Activated CD4-positive, alpha-beta memory T cell treated with anti-CD3 and anti-CD28 coated beads, Interleukin-2, amount 10 ng/mL, durations not matched to agents 7 days and 5 days (primary cell): ENCODE data around the gene EIF4G2. TPM values are rescaled to one million over a fixed set of nuclear protein-coding genes. Genes with fewer than 3 reads are reported as not detected.
A peak's percentile ranks its signal among the peaks of the same experiment; 100 is the strongest.

ENCODE experiments used
- CTCF ChIA-PET: fragments of 350-600 bp; sonication (Branson Sonifier 250); formaldehyde crosslinking; loops from one replicate; lab custom pipeline; 2021; ENCODE audit warnings: antibody characterized with exemption, inconsistent platforms; lab: Charles Lee
- POLR2A ChIA-PET: fragments of 350-600 bp; sonication (Branson Sonifier 250); formaldehyde crosslinking; loops from one replicate; lab custom pipeline; 2021; ENCODE audit warnings: antibody characterized with exemption; lab: Charles Lee
- DNase-seq: peaks from one replicate; pipeline ENCODE4 v3.0.0-alpha.2; 2020
- H3K27ac Mint-ChIP-seq: one replicate; pipeline ENCODE4 v1.8.0; 2021; ENCODE audit warnings: mild to moderate bottlenecking, mixed read lengths
- H3K27me3 Mint-ChIP-seq: one replicate; pipeline ENCODE4 v1.8.0; 2021; ENCODE audit warnings: mixed read lengths
- H3K36me3 Mint-ChIP-seq: one replicate; pipeline ENCODE4 v1.8.0; 2021; ENCODE audit warnings: low read depth, mixed read lengths
- H3K4me1 Mint-ChIP-seq: one replicate; pipeline ENCODE4 v1.8.0; 2021; ENCODE audit warnings: mixed read lengths
- H3K4me3 Mint-ChIP-seq: one replicate; pipeline ENCODE4 v1.8.0; 2021; ENCODE audit warnings: mild to moderate bottlenecking, mixed read lengths
- H3K9me3 Mint-ChIP-seq: one replicate; pipeline ENCODE4 v1.8.0; 2021; ENCODE audit warnings: mixed read lengths
- total RNA-seq, 2 experiments: library from RNA; stranded (reverse); gene quantifications; one replicate each; pipeline ENCODE4 v1.2.3, GENCODE V29; 2021

The EIF4G2 gene
- total RNA-seq, 2 experiments from 2014 or later = 548 to 594 TPM

DNA sequence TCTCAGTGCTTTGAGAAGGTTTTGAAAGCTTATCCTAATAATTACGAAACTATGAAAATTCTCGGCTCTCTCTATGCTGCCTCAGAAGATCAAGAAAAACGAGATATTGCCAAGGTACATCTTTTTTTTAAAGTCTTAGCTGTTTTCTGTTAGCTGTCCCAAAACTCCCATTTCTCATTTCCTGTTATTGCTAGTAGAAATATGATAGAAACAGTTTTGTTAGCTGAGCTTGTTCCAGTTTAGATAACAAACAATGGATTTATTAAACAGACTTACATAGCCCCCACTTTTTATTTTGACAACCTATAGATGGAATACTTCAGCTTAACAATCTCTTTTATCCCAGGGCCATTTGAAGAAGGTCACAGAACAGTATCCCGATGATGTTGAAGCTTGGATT is 45.0 kb downstream of the EIF4G2 start:
- Mint-ChIP-seq H3K36me3 (peaks cover 44% of the 10 kb centered on the region), H3K27ac (no peak overlapping the region), H3K4me1 (peaks cover 10% of the 10 kb centered on the region), H3K27me3 (no peaks in the 10 kb centered on the region), H3K9me3 (no peaks in the 10 kb centered on the region), H3K4me3 (no peak overlapping the region)
- DNase-seq = no peak
- ChIA-PET POLR2A (interaction anchor here (1.1 kb wide), 1 partner anchor 45 kb away, joined by 3 read pairs; the partner anchor contains the start of gene EIF4G2), CTCF (interaction anchor here (1.5 to 2.7 kb wide), 2 partner anchors 29 to 223 kb away, joined by 3 to 8 read pairs; partner anchors contain the start of gene RNF141)

DNA sequence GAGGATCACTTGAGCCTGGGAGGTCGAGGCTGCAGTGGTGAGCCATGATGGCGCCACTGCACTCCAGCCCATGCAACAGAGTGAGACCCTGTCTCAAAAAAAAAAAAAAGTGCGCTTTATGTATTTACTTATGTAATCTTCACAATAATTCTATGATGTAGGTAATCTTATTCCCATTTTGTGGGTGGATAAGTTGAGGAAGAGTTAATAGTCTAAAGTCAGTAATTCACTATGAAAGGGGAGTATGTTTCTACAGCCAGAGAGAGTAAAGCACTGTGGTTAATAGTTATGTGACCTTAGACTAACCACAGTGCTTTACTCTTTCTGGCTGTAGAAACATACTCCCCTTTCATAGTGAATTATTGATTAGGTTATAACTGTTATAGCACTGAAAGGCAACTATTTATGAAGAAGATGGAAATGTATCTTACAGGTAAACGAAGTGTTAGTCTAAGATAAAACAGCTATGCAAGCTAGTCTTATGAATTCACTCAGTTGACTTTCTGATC is 45.8 kb downstream of the EIF4G2 start:
- no peak overlapping the region for H3K27ac Mint-ChIP-seq
- H3K4me1 Mint-ChIP-seq = peaks cover 10% of the 10 kb centered on the region
- POLR2A ChIA-PET = interaction anchor here (1.5 kb wide), 1 partner anchor 46 kb away, joined by 4 read pairs; the partner anchor contains the start of gene EIF4G2

DNA sequence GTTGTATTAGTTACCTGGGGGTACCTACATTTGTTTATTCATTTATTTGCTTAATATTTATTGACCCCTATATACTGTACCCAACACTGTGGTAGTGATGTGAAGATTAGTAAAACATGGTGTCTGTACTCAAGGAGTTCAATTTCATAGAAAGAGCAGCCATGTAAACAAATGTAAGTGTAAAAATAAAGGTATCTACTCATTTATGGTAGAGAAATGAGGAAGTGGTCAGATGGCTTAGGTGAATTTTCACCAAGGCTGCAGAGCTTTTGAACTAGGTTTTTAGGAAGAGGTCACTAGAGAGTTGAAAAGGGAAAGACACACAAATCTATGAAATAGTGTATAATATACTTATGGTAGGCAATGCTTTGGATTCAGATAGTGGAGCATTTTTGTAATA is 46.5 kb downstream of the EIF4G2 start:
- Mint-ChIP-seq H3K4me3 (no peak overlapping the region), H3K27ac (no peak overlapping the region), H3K9me3 (no peaks in the 10 kb centered on the region), H3K36me3 (peaks cover 44% of the 10 kb centered on the region), H3K27me3 (no peaks in the 10 kb centered on the region), H3K4me1 (peaks cover 10% of the 10 kb centered on the region)
- POLR2A ChIA-PET = interaction anchor here (1.5 kb wide), 2 partner anchors 11 to 46 kb away, joined by 4 to 5 read pairs; partner anchors contain the start of genes CTR9 and EIF4G2
- CTCF ChIA-PET = interaction anchor here (1.0 to 2.7 kb wide), 3 partner anchors 9 to 30 kb away, joined by 4 to 8 read pairs (median 5); no protein-coding TSS in a partner anchor
- DNase-seq = no peak

More for the DNA sequence above, 45.8 kb downstream of the EIF4G2 start:
- CTCF ChIA-PET = interaction anchor here (1.5 to 2.7 kb wide), 2 partner anchors 30 to 222 kb away, joined by 3 to 8 read pairs; partner anchors contain the start of gene RNF141
- Mint-ChIP-seq H3K36me3 (peaks cover 44% of the 10 kb centered on the region), H3K4me3 (no peak overlapping the region), H3K9me3 (no peaks in the 10 kb centered on the region), H3K27me3 (no peaks in the 10 kb centered on the region)
- DNase-seq = no peak

DNA sequence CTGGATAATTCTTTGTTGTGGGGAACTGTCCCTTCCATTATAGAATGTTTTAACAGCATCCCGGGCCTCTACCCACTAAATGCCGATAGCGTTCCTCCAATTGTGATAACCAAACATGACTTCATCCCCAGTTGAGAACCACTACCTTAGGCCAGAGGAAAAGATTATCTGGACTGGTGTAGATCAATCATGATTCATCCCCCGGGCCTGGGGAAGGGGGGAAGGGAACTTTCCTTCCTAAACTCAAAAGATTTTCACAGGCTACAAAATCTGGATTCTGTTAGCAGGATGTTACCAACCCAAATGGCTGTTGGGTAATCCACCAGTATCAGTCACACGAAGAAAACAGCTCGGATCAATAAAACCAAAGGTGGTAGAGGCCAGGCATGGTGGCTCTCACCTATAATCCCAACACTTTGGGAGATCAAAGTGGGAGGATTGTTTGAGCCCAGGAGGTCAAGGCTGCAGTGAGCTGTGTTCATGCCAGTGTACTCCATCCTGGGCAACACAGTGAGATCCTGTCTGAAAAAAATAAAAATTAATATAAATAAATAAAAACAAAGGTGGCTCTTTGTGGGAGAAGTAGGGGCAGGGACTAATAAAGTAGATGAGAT is 47.5 kb downstream of the EIF4G2 start:
- ChIA-PET CTCF (interaction anchor here (1.0 to 1.4 kb wide), 2 partner anchors 9 to 31 kb away, joined by 4 to 5 read pairs; no protein-coding TSS in a partner anchor), POLR2A (interaction anchor here (1.5 kb wide), 1 partner anchor 10 kb away, joined by 5 read pairs; the partner anchor contains the start of gene CTR9)
- no peak overlapping the region for H3K27ac Mint-ChIP-seq
- no peaks in the 10 kb centered on the region for H3K27me3 Mint-ChIP-seq
- peaks cover 10% of the 10 kb centered on the region for H3K4me1 Mint-ChIP-seq
- DNase-seq = no peak
- no peak overlapping the region for H3K4me3 Mint-ChIP-seq
- H3K9me3 Mint-ChIP-seq = no peaks in the 10 kb centered on the region
- peaks cover 43% of the 10 kb centered on the region for H3K36me3 Mint-ChIP-seq

DNA sequence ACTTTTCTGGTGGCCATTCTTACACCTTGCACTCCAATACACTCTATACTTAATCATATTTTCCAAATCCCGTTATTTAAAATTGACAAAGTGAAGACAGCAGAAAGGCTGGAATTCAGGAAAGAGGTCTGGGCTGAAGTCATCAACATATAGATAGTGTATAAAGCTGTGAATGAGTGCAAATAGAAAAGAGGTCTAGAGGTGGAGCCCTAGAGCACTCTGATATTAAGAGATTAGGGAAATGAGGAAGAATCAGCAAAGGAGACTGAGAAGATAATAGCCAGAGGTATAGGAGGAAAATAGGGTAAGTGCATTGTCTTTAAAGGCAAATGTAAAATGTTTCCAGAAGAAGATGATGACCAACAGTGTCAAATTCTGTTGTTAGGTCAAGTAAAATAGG is 49.8 kb downstream of the EIF4G2 start:
- no peak overlapping the region for H3K4me3 Mint-ChIP-seq
- no peak overlapping the region for H3K27ac Mint-ChIP-seq
- ChIA-PET POLR2A (interaction anchor here (1.3 kb wide), 1 partner anchor 49 kb away, joined by 4 read pairs; no protein-coding TSS in a partner anchor), CTCF (interaction anchor here (1.0 to 1.6 kb wide), 3 partner anchors 12 to 175 kb away, joined by 3 to 10 read pairs (median 3); no protein-coding TSS in a partner anchor)
- no peaks in the 10 kb centered on the region for H3K27me3 Mint-ChIP-seq
- H3K9me3 Mint-ChIP-seq = no peaks in the 10 kb centered on the region
- no peak for DNase-seq
- peaks cover 35% of the 10 kb centered on the region for H3K36me3 Mint-ChIP-seq
- H3K4me1 Mint-ChIP-seq = peaks cover 10% of the 10 kb centered on the region

DNA sequence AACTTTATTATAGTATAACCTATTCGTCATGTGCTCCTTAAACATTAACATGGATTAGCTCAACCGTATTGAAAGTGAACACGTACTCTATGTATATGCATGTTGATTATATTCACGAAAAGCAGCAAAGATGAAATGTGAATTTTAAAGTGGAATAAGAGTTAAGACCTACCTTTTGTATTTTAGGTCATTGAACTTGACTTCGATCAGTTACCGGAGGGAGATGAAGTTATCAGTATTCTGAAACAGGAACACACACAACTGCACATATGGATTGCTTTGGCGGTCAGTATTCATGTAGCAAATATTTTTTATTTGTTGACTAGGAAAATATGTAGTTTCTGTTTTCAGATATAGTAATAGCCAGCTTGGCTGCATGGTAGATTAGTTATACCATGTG is 56.2 kb downstream of the EIF4G2 start:
- CTCF ChIA-PET = interaction anchor here (0.6 to 2.0 kb wide), 5 partner anchors 10 to 245 kb away, joined by 3 to 11 read pairs (median 4); no protein-coding TSS in a partner anchor
- no peaks in the 10 kb centered on the region for H3K9me3 Mint-ChIP-seq

DNA sequence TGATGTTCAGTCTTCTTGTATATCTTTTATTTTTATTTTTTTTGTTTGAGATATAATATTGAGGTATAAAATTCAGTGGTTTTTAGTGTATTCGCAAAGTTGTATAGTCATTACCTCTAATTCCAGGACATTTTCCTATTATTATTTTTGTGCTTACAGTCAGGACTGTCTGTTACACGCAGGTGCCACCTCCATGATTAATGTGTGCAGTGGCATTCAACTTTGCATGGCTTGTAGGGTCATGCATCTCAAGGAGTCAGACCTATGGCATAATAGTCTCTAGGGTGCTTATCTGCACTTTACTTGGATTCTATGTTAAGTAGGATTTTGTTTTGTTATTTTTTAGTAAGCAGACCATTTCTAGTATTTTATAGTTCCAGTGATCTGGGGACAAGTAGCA is 56.7 kb downstream of the EIF4G2 start:
- H3K36me3 Mint-ChIP-seq = peaks cover 24% of the 10 kb centered on the region
- ChIA-PET CTCF (interaction anchor here (0.6 to 2.0 kb wide), 5 partner anchors 10 to 244 kb away, joined by 3 to 11 read pairs (median 4); no protein-coding TSS in a partner anchor), POLR2A (interaction anchor here (0.5 to 4.4 kb wide), 4 partner anchors 9 to 484 kb away, joined by 3 to 29 read pairs (median 4); partner anchors contain the start of gene EIF4G2)
- H3K4me3 Mint-ChIP-seq = peak overlapping the region; percentile 91
- no peaks in the 10 kb centered on the region for H3K27me3 Mint-ChIP-seq
- no peaks in the 10 kb centered on the region for H3K9me3 Mint-ChIP-seq
- H3K27ac Mint-ChIP-seq = peak overlapping the region; percentile 88
- H3K4me1 Mint-ChIP-seq = peaks cover 32% of the 10 kb centered on the region
- DNase-seq = no peak

More for the DNA sequence above, 56.2 kb downstream of the EIF4G2 start:
- Mint-ChIP-seq H3K27ac (no peak overlapping the region), H3K4me1 (peaks cover 32% of the 10 kb centered on the region), H3K36me3 (peaks cover 24% of the 10 kb centered on the region), H3K27me3 (no peaks in the 10 kb centered on the region), H3K4me3 (peak overlapping the region; percentile 91)
- DNase-seq = no peak
- POLR2A ChIA-PET = interaction anchor here (0.5 to 4.4 kb wide), 2 partner anchors 56 to 484 kb away, joined by 3 to 29 read pairs; partner anchors contain the start of gene EIF4G2

DNA sequence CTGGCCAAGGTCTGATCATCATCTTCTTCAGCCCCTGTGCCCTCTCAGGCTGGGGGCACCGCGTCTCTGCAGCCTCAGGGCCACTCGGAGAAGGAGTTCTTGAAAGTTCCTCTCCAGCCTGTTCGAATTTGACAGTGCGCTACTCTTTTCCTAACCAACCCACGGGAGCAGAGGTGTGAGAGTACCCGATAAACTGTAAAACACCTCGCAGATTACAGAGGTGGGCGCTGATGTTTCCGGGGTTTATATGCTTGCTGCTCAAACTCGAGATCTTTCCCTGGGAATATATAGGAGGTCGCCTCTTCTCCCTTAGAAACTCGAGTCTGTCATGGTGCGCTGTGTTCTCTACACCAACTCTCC is 57.2 kb downstream of the EIF4G2 start:
- CTCF ChIA-PET = interaction anchor here (0.9 to 2.0 kb wide), 10 partner anchors 9 to 448 kb away, joined by 3 to 11 read pairs (median 5); partner anchors contain the start of genes EIF4G2, RNF141 and ZBED5
- no peaks in the 10 kb centered on the region for H3K9me3 Mint-ChIP-seq
- no peaks in the 10 kb centered on the region for H3K27me3 Mint-ChIP-seq
- POLR2A ChIA-PET = interaction anchor here (0.8 to 4.4 kb wide), 9 partner anchors 9 to 1090 kb away, joined by 3 to 29 read pairs (median 4); partner anchors contain the start of genes EIF4G2 and RNF141
- peak overlapping the region; percentile 88 for H3K27ac Mint-ChIP-seq
- peaks cover 32% of the 10 kb centered on the region for H3K4me1 Mint-ChIP-seq
- H3K4me3 Mint-ChIP-seq = peak overlapping the region; percentile 91
- peaks cover 21% of the 10 kb centered on the region for H3K36me3 Mint-ChIP-seq
- no peak for DNase-seq

DNA sequence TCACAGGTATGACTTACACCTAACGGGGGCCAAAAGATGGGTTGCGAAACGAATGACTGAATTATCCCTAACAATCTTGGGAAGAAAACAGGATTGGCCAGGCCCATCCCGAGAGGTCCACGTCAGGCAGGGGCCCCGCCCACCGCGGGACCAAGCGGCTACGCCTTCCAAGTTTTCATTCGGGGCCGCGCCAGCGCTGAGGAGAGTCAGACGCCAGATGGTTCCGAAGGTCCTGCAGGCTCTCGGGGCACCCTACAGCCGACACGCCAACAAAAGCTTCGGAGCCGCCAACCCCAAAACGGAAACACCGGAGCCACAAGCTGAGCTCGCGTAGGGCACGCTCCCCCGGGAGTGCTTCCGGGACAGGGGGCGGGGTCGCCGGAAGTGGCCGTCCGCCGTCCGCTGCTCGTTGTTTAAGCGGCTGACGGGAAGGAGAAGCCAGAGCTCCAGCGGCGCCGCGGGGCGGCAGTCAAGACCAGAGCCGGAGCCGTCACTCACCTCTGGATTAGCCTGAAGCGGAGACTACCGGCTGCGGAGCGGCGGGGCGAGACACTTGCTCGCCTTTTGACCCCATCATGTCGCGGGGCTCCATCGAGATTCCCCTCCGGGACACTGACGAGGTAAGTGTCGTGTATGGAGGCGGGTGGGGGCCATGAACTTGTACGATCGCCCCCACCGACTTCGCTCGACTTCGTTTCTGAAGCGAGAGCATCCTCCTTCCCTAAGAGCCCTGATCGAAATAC is 57.7 kb downstream of the EIF4G2 start, which contains the start of gene CTR9:
CTR9 (plus strand) TSS at position 409 of the 743 bp plus-strand sequence; CDS start at position 576, 167 bp downstream.
- H3K27me3 Mint-ChIP-seq = no peaks in the 10 kb centered on the region
- DNase-seq = peak; percentile 94
- POLR2A ChIA-PET = interaction anchor here (0.6 to 4.4 kb wide), 11 partner anchors 8 to 1090 kb away, joined by 3 to 29 read pairs (median 4); partner anchors contain the start of genes EIF4G2, RNF141 and ZBED5
- H3K36me3 Mint-ChIP-seq = peaks cover 20% of the 10 kb centered on the region
- H3K9me3 Mint-ChIP-seq = no peaks in the 10 kb centered on the region
- peak within 1 kb of the TSS; percentile 91 for H3K4me3 Mint-ChIP-seq
- peaks cover 32% of the 10 kb centered on the region for H3K4me1 Mint-ChIP-seq
- CTCF ChIA-PET = interaction anchor here (0.9 to 2.0 kb wide), 10 partner anchors 9 to 447 kb away, joined by 3 to 11 read pairs (median 5); partner anchors contain the start of genes EIF4G2, RNF141 and ZBED5
- peak within 1 kb of the TSS; percentile 88 for H3K27ac Mint-ChIP-seq

DNA sequence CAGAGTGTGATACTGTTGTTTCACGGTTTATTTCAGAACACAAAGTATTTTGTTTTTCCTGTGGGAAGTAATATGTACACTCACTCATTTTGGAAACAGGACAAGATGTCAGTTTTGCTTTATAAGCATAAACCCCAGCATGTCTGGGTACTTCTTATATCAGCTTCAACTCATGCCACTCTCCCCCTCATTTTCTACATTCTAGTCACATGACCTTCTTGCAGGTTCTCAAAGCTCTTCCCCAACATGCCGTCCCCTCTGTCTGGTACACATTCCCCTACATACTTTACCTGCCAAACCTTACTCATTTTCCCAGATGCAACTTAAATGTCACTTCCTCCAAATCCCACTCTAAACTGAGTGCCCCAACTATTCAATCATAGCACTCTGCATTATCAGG is 59.2 kb downstream of the EIF4G2 start:
- no peak overlapping the region for H3K4me3 Mint-ChIP-seq
- ChIA-PET CTCF (no interaction called here), POLR2A (interaction anchor here (4.4 kb wide), 1 partner anchor 59 kb away, joined by 29 read pairs; the partner anchor contains the start of gene EIF4G2)
- no peak overlapping the region for H3K27ac Mint-ChIP-seq
- H3K27me3 Mint-ChIP-seq = no peaks in the 10 kb centered on the region
- DNase-seq = no peak
- H3K36me3 Mint-ChIP-seq = peaks cover 10% of the 10 kb centered on the region
- H3K4me1 Mint-ChIP-seq = peaks cover 43% of the 10 kb centered on the region
- no peaks in the 10 kb centered on the region for H3K9me3 Mint-ChIP-seq

DNA sequence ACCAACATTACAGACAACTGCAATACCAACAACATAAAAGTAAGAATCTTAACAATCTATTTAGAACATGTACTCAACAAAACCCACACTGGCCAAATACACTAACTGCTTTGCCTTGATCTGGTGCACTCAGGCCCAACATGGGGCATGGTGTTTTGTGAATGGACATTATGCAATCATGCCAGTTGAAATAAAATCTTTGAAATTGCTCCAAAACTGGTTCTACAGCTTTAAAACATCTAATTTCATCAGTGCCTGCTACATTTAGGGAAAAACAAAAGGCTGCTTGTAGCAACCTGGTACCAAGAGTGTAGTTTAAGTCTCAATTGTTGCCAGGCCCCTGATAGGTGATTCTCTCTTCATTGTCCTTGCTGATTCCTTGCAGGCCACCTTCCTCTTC is 61.0 kb downstream of the EIF4G2 start:
- H3K4me3 Mint-ChIP-seq = no peak overlapping the region
- H3K27ac Mint-ChIP-seq = no peak overlapping the region
- ChIA-PET CTCF (no interaction called here), POLR2A (no interaction called here)
- DNase-seq = no peak
- H3K27me3 Mint-ChIP-seq = no peaks in the 10 kb centered on the region
- H3K4me1 Mint-ChIP-seq = peaks cover 56% of the 10 kb centered on the region
- H3K9me3 Mint-ChIP-seq = no peaks in the 10 kb centered on the region
- peaks cover 7% of the 10 kb centered on the region for H3K36me3 Mint-ChIP-seq
